Fibroblast of the aortic adventitia (primary cell): Measurements from ENCODE around the gene AREL1. TPM values are rescaled to one million over a fixed set of nuclear protein-coding genes. Genes with fewer than 3 reads are reported as not detected.

Experiments used
- DNase-seq: peaks from one replicate; pipeline ENCODE4 v3.0.0-alpha.2; 2010; ENCODE audit warnings: low read depth
- H3K4me3 ChIP-seq: 2 replicates; pipeline ENCODE4 v1.5.1; 2011; ENCODE audit warnings: low read depth, mild to moderate bottlenecking, control low read depth, low read length, moderate library complexity
- total RNA-seq: library from RNA; depleted of rRNA; stranded (reverse); fragments of >200 nt; gene quantifications from 2 replicates; pipeline ENCODE4 v1.2.3, GENCODE V29; 2012; ENCODE audit warnings: low replicate concordance
- TF ChIP-seq, protein P1 (sequence below): IDR thresholded peaks from 2 replicates; pipeline ENCODE4 v1.5.1; 2011; ENCODE audit warnings: mild to moderate bottlenecking, low read length, control low read depth, inconsistent platforms; ENCODE audit not compliant: insufficient read depth

AREL1 gene
- total RNA-seq, 1 donor = 27.1 TPM

DNA sequence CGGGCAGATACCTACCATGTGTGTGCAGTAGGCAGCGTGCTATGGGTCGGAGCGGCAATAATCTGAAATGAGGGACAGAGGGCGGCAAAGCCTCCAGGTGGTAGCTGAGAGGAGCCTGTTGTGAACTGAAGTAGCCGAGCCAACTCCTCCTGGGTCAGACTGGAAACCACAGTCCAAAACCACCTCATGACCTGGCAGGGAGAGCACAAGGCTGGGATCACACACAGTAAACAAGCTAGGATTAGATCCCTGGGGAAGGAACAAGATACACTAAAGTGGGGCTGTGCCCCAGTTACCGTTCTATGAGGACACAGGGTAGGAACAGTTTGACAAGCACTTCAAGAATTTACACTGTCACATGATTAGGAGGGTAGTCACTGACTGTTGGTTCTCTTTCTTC, 49.0 kb downstream of the AREL1 start:
- no peak for DNase-seq
- TF ChIP-seq, protein P1, sequence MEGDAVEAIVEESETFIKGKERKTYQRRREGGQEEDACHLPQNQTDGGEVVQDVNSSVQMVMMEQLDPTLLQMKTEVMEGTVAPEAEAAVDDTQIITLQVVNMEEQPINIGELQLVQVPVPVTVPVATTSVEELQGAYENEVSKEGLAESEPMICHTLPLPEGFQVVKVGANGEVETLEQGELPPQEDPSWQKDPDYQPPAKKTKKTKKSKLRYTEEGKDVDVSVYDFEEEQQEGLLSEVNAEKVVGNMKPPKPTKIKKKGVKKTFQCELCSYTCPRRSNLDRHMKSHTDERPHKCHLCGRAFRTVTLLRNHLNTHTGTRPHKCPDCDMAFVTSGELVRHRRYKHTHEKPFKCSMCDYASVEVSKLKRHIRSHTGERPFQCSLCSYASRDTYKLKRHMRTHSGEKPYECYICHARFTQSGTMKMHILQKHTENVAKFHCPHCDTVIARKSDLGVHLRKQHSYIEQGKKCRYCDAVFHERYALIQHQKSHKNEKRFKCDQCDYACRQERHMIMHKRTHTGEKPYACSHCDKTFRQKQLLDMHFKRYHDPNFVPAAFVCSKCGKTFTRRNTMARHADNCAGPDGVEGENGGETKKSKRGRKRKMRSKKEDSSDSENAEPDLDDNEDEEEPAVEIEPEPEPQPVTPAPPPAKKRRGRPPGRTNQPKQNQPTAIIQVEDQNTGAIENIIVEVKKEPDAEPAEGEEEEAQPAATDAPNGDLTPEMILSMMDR = no peak
- no peak overlapping the region for H3K4me3 ChIP-seq

DNA sequence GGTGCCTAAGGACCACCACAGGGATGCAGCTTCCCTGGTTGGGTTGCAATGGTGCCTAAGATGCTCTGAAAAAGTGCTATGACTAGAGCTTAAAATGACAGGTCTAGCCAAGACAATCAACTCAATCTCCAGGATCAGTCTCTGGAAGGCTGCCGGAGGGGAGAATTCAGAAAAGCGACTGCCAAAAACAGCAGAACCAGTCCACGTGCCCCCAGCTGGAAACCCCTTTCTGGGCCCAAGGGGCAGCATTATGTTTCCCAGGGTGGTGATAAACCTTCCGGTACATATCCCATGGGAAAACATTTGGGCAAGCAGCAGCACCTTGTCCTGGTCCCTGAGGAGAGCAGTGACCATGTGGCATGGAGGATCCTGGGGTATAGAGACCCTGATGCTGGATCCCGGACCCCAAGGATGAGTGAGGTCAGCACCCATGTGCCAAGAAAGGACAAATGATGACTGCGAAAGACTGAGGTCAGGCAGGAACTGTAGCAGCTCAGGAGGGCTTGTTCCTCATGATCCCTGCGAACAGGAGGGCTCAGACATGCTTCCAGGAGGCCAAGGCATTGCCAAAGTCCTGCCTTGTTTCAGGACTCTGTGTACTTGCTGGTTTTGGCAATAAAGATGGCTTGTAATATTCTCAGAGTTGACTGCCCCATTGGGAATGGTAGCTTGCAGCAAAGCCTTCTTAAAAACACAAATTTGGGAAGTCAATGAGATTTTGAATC, 51.0 kb downstream of the AREL1 start:
- DNase-seq = no peak
- no peak overlapping the region for H3K4me3 ChIP-seq
- TF ChIP-seq, protein P1 = no peak

DNA sequence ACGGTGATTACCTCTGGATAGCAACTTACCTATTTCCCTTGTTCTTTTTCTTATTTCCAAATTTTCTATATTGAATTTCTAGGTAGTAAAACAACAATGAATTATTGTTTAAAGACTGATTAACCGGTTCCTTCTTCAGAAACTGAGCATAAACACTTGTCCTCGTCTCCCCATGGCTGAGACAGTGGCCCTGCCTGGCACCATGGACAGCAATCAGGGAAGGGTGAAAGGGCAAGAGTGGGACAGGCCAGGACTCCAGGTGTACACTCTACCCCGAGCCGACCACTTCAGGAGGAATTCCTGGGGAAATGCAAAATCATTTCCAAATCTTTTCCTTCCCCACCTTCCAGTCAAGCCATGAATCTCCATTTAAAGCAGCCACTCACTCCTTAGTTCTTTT, 52.0 kb downstream of the AREL1 start:
- TF ChIP-seq, protein P1 = no peak
- H3K4me3 ChIP-seq = no peak overlapping the region
- DNase-seq = no peak

DNA sequence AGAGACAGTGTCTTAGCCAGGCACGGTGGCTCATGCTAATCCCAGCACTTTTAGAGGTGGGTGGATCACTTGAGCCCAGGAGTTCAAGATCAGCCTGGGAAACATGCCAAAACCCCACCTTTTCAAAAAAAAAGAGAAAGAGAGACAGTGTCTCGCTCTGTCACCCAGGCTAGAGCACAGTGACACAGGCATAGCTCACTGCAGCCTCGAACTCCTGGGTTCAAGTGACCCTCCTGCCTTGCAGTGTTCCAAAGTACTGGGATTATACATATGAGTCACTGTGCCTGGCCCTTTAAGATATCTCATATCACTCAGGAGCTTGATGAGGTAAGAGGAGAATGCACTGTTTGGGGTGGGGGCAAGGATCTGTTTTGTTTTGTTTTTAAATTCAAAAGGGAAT, 52.7 kb downstream of the AREL1 start:
- TF ChIP-seq, protein P1 = no peak
- no peak overlapping the region for H3K4me3 ChIP-seq
- DNase-seq = no peak

DNA sequence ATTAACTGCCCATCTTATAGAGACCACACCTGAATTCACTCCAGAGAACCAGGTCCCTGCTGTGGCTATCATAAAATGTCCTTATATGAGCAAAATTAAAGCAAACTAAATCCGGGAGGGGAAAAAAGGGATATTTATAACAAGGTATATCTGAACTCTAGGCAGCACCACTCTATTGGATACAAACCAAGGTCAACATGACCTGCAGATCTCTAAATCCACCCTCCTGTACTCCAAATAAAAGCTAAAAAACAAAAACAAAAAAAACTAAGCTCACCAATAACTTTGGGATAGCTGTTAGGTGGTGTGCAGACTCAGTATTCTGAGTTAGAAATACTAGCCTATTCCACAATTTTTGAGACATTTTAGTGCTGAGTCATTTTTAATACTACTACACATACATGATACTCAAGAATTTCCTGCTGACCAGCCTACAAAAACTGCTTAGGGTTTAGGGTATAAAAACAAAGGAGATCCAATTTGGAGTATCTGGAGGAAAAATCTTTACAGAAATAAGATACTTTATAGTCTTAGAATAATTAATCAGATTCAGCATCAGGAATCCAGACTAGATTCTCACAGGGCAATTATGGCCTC, 54.2 kb downstream of the AREL1 start:
- TF ChIP-seq, protein P1 = no peak
- DNase-seq = peak; percentile 59
- no peak overlapping the region for H3K4me3 ChIP-seq

DNA sequence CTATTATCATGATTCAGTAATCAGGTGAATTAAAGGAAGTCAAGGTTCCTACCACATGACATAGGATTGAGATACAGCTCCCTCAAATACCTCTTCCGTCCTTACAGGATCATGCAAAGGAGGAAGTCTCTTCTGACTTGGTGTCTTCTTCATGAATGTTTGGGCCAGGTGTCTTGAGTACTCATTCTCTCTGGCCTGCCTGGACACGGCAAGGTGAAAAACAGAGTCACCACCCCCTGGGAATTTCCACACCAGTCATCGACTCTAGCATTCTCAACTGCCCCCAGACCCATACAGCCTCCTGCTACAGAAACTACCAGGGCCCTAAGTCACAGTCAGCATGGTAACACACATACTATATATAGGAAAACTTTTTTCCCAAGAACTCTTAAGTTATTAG, 55.9 kb downstream of the AREL1 start:
- no peak overlapping the region for H3K4me3 ChIP-seq
- DNase-seq = no peak
- TF ChIP-seq, protein P1 = no peak
